Measurements from ENCODE around the gene TTC28.

Gene TTC28

GRCh38 chr22:28243539-28243938, 436.1 kb downstream of the TTC28 start:
- Histone ChIP-seq H3K9ac (ENCODE audit: low read length) (no peak overlapping the region), H3K27me3 (ENCODE audit: insufficient read depth, low read length, poor library complexity) (no peaks in the 10 kb centered on the region), H4K5ac (ENCODE audit: low read length) (no peak overlapping the region), H3K4me2 (ENCODE audit: low read length) (no peak overlapping the region), H3K18ac (ENCODE audit: low read length) (no peak overlapping the region), H2BK15ac (replicated peaks; ENCODE audit: low read depth) (no peak overlapping the region), H3K79me1 (ENCODE audit: low read length) (no peaks in the 10 kb centered on the region), H3K23ac (ENCODE audit: low read length) (no peak overlapping the region), H2BK5ac (ENCODE audit: low read length) (no peak overlapping the region), H2AK5ac (ENCODE audit: low read length) (no peak overlapping the region), H3K79me2 (ENCODE audit: control insufficient read depth, insufficient read depth, low read length) (no peaks in the 10 kb centered on the region), H3K4ac (ENCODE audit: low read depth, low read length) (no peak overlapping the region), H3K4me1 (ENCODE audit: control insufficient read depth, low read depth, low read length) (peaks cover 3% of the 10 kb centered on the region), H3K4me3 (ENCODE audit: low read length) (no peak overlapping the region), H2BK120ac (ENCODE audit: low read depth, low read length) (no peak overlapping the region), H3K27ac (ENCODE audit: low read depth, low read length) (no peak overlapping the region), H3K56ac (ENCODE audit: low read length) (no peak overlapping the region), H3K36me3 (ENCODE audit: control insufficient read depth, insufficient read depth, low read length) (no peaks in the 10 kb centered on the region), H4K8ac (ENCODE audit: low read depth, low read length) (no peak overlapping the region)
- DNase-seq: peak; percentile 66
- WGBS (ENCODE audit: extremely low coverage, insufficient coverage, low lambda C conversion rate): no CpG with 5 or more reads among the region's 3 CpGs

- Histone ChIP-seq H3K79me1 (ENCODE audit: low read length) (no peaks in the 10 kb centered on the region), H3K4me1 (ENCODE audit: control insufficient read depth, low read depth, low read length) (no peaks in the 10 kb centered on the region), H4K8ac (ENCODE audit: low read depth, low read length) (no peak overlapping the region), H3K36me3 (ENCODE audit: control insufficient read depth, insufficient read depth, low read length) (no peaks in the 10 kb centered on the region), H4K5ac (ENCODE audit: low read length) (no peak overlapping the region), H3K4me3 (ENCODE audit: low read length) (no peak overlapping the region), H3K27ac (ENCODE audit: low read depth, low read length) (no peak overlapping the region), H2BK120ac (ENCODE audit: low read depth, low read length) (no peak overlapping the region), H3K9ac (ENCODE audit: low read length) (no peak overlapping the region), H3K4ac (ENCODE audit: low read depth, low read length) (no peak overlapping the region), H2BK15ac (replicated peaks; ENCODE audit: low read depth) (no peak overlapping the region), H3K79me2 (ENCODE audit: control insufficient read depth, insufficient read depth, low read length) (no peaks in the 10 kb centered on the region), H3K4me2 (ENCODE audit: low read length) (no peak overlapping the region), H3K27me3 (ENCODE audit: insufficient read depth, low read length, poor library complexity) (no peaks in the 10 kb centered on the region), H3K18ac (ENCODE audit: low read length) (no peak overlapping the region), H3K23ac (ENCODE audit: low read length) (no peak overlapping the region), H2AK5ac (ENCODE audit: low read length) (no peak overlapping the region), H3K56ac (ENCODE audit: low read length) (no peak overlapping the region), H2BK5ac (ENCODE audit: low read length) (no peak overlapping the region)
- no peak for DNase-seq
- WGBS (ENCODE audit: extremely low coverage, insufficient coverage, low lambda C conversion rate): no CpG with 5 or more reads among the region's 5 CpGs
Measured at GRCh38 chr22:28241656-28242290, 437.9 kb downstream of the TTC28 start.

- no peak overlapping the region for H2AK5ac ChIP-seq (ENCODE audit: low read length)
- H3K79me2 ChIP-seq (ENCODE audit: control insufficient read depth, insufficient read depth, low read length): no peaks in the 10 kb centered on the region
- H3K4me3 ChIP-seq (ENCODE audit: low read length): no peak overlapping the region
- H2BK120ac ChIP-seq (ENCODE audit: low read depth, low read length): no peak overlapping the region
- H3K4me1 ChIP-seq (ENCODE audit: control insufficient read depth, low read depth, low read length): no peaks in the 10 kb centered on the region
- H3K79me1 ChIP-seq (ENCODE audit: low read length): no peaks in the 10 kb centered on the region
- no peak overlapping the region for H3K4me2 ChIP-seq (ENCODE audit: low read length)
- no peak for DNase-seq
- H3K18ac ChIP-seq (ENCODE audit: low read length): no peak overlapping the region
- no peak overlapping the region for H3K27ac ChIP-seq (ENCODE audit: low read depth, low read length)
- no peak overlapping the region for H3K9ac ChIP-seq (ENCODE audit: low read length)
- H3K27me3 ChIP-seq (ENCODE audit: insufficient read depth, low read length, poor library complexity): no peaks in the 10 kb centered on the region
- no peak overlapping the region for H3K4ac ChIP-seq (ENCODE audit: low read depth, low read length)
- no peak overlapping the region for H2BK15ac ChIP-seq (replicated peaks; ENCODE audit: low read depth)
- H3K23ac ChIP-seq (ENCODE audit: low read length): no peak overlapping the region
- H4K8ac ChIP-seq (ENCODE audit: low read depth, low read length): no peak overlapping the region
- no peak overlapping the region for H4K5ac ChIP-seq (ENCODE audit: low read length)
- H3K36me3 ChIP-seq (ENCODE audit: control insufficient read depth, insufficient read depth, low read length): no peaks in the 10 kb centered on the region
- no peak overlapping the region for H2BK5ac ChIP-seq (ENCODE audit: low read length)
- H3K56ac ChIP-seq (ENCODE audit: low read length): no peak overlapping the region
Measured at GRCh38 chr22:28239941-28240340, 439.7 kb downstream of the TTC28 start.

- no CpG with 5 or more reads among the region's 2 CpGs for WGBS (ENCODE audit: extremely low coverage, insufficient coverage, low lambda C conversion rate)
- Histone ChIP-seq H4K8ac (ENCODE audit: low read depth, low read length) (no peak overlapping the region), H2BK15ac (replicated peaks; ENCODE audit: low read depth) (no peak overlapping the region), H2BK5ac (ENCODE audit: low read length) (no peak overlapping the region), H3K4me1 (ENCODE audit: control insufficient read depth, low read depth, low read length) (no peaks in the 10 kb centered on the region), H3K27me3 (ENCODE audit: insufficient read depth, low read length, poor library complexity) (no peaks in the 10 kb centered on the region), H3K4me3 (ENCODE audit: low read length) (no peak overlapping the region), H3K23ac (ENCODE audit: low read length) (no peak overlapping the region), H3K4ac (ENCODE audit: low read depth, low read length) (no peak overlapping the region), H2BK120ac (ENCODE audit: low read depth, low read length) (no peak overlapping the region), H3K4me2 (ENCODE audit: low read length) (no peak overlapping the region), H3K9ac (ENCODE audit: low read length) (no peak overlapping the region), H3K18ac (ENCODE audit: low read length) (no peak overlapping the region), H3K79me1 (ENCODE audit: low read length) (no peaks in the 10 kb centered on the region), H3K27ac (ENCODE audit: low read depth, low read length) (no peak overlapping the region), H2AK5ac (ENCODE audit: low read length) (no peak overlapping the region), H3K36me3 (ENCODE audit: control insufficient read depth, insufficient read depth, low read length) (no peaks in the 10 kb centered on the region), H3K79me2 (ENCODE audit: control insufficient read depth, insufficient read depth, low read length) (no peaks in the 10 kb centered on the region), H3K56ac (ENCODE audit: low read length) (no peak overlapping the region), H4K5ac (ENCODE audit: low read length) (no peak overlapping the region)
- DNase-seq: no peak
Measured at GRCh38 chr22:28237783-28238182, 441.9 kb downstream of the TTC28 start.

- Histone ChIP-seq H3K9ac (ENCODE audit: low read length) (no peak overlapping the region), H2BK5ac (ENCODE audit: low read length) (no peak overlapping the region), H3K23ac (ENCODE audit: low read length) (no peak overlapping the region)
Measured at GRCh38 chr22:28237112-28237511, 442.5 kb downstream of the TTC28 start.

GRCh38 chr22:28232204-28232603, 447.4 kb downstream of the TTC28 start:
- no peak overlapping the region for H3K4ac ChIP-seq (ENCODE audit: low read depth, low read length)

More at GRCh38 chr22:28237112-28237511, 442.5 kb downstream of the TTC28 start:
- Histone ChIP-seq H3K56ac (ENCODE audit: low read length) (no peak overlapping the region), H3K79me2 (ENCODE audit: control insufficient read depth, insufficient read depth, low read length) (no peaks in the 10 kb centered on the region), H4K5ac (ENCODE audit: low read length) (no peak overlapping the region), H3K27me3 (ENCODE audit: insufficient read depth, low read length, poor library complexity) (no peaks in the 10 kb centered on the region), H2AK5ac (ENCODE audit: low read length) (no peak overlapping the region), H3K18ac (ENCODE audit: low read length) (no peak overlapping the region), H3K4me1 (ENCODE audit: control insufficient read depth, low read depth, low read length) (no peaks in the 10 kb centered on the region), H3K4me3 (ENCODE audit: low read length) (no peak overlapping the region), H3K4me2 (ENCODE audit: low read length) (no peak overlapping the region), H2BK120ac (ENCODE audit: low read depth, low read length) (no peak overlapping the region), H2BK15ac (replicated peaks; ENCODE audit: low read depth) (no peak overlapping the region), H3K79me1 (ENCODE audit: low read length) (no peaks in the 10 kb centered on the region), H3K36me3 (ENCODE audit: control insufficient read depth, insufficient read depth, low read length) (no peaks in the 10 kb centered on the region), H3K27ac (ENCODE audit: low read depth, low read length) (no peak overlapping the region), H4K8ac (ENCODE audit: low read depth, low read length) (no peak overlapping the region), H3K4ac (ENCODE audit: low read depth, low read length) (no peak overlapping the region)
- DNase-seq: no peak
- no CpG with 5 or more reads among the region's 4 CpGs for WGBS (ENCODE audit: extremely low coverage, insufficient coverage, low lambda C conversion rate)

More at GRCh38 chr22:28232204-28232603, 447.4 kb downstream of the TTC28 start:
- Histone ChIP-seq H3K27me3 (ENCODE audit: insufficient read depth, low read length, poor library complexity) (no peaks in the 10 kb centered on the region), H3K23ac (ENCODE audit: low read length) (no peak overlapping the region), H3K9ac (ENCODE audit: low read length) (no peak overlapping the region), H3K18ac (ENCODE audit: low read length) (no peak overlapping the region), H3K4me3 (ENCODE audit: low read length) (no peak overlapping the region), H2AK5ac (ENCODE audit: low read length) (no peak overlapping the region), H3K79me1 (ENCODE audit: low read length) (no peaks in the 10 kb centered on the region), H2BK15ac (replicated peaks; ENCODE audit: low read depth) (no peak overlapping the region), H3K27ac (ENCODE audit: low read depth, low read length) (no peak overlapping the region), H4K5ac (ENCODE audit: low read length) (no peak overlapping the region), H3K4me2 (ENCODE audit: low read length) (no peak overlapping the region), H3K4me1 (ENCODE audit: control insufficient read depth, low read depth, low read length) (peaks cover 3% of the 10 kb centered on the region), H2BK5ac (ENCODE audit: low read length) (no peak overlapping the region), H3K56ac (ENCODE audit: low read length) (no peak overlapping the region), H3K36me3 (ENCODE audit: control insufficient read depth, insufficient read depth, low read length) (no peaks in the 10 kb centered on the region), H3K79me2 (ENCODE audit: control insufficient read depth, insufficient read depth, low read length) (no peaks in the 10 kb centered on the region), H2BK120ac (ENCODE audit: low read depth, low read length) (no peak overlapping the region), H4K8ac (ENCODE audit: low read depth, low read length) (no peak overlapping the region)
- DNase-seq: peak; percentile 64
- no CpG with 5 or more reads among the region's 3 CpGs for WGBS (ENCODE audit: extremely low coverage, insufficient coverage, low lambda C conversion rate)

Data from mesendoderm (in vitro differentiated cells).